K562 (cell line): ENCODE results near the gene IQCN. TPM values are rescaled to one million over a fixed set of nuclear protein-coding genes. Genes with fewer than 3 reads are reported as not detected.

Source experiments
- BACH1 ChIP-seq: fragments of 200-800 bp; sonication (Bioruptor generic); IDR thresholded peaks from 2 replicates; pipeline ENCODE4 v1.6.1; 2016; ENCODE audit warnings: missing genetic modification characterization, missing compliant biosample characterization
- CBX5 ChIP-seq: IDR thresholded peaks from 2 replicates; pipeline ENCODE4 v1.6.1; 2014; ENCODE audit warnings: low read depth, borderline replicate concordance
- CREM ChIP-seq: IDR thresholded peaks from 2 replicates; pipeline ENCODE4 v1.6.1; 2014; ENCODE audit warnings: antibody characterized with exemption, low read depth
- CSDE1 ChIP-seq, 2 experiments: fragments of 450-650 bp; IDR thresholded peaks; 2 replicates each; pipeline ENCODE4 v1.6.1; 2016; ENCODE audit warnings: mild to moderate bottlenecking in 1 of 2
- DACH1 ChIP-seq: fragments of 450-650 bp; IDR thresholded peaks from 2 replicates; pipeline ENCODE4 v1.6.1; 2018; ENCODE audit not compliant: partially characterized antibody
- FOXO4 ChIP-seq: fragments of 450-650 bp; formaldehyde crosslinking; IDR thresholded peaks from 2 replicates; pipeline ENCODE4 v1.4.0; 2020; ENCODE audit warnings: mild to moderate bottlenecking, moderate library complexity
- HDAC2 ChIP-seq: fragments of 450-650 bp; IDR thresholded peaks from 2 replicates; pipeline ENCODE4 v1.6.1; 2016; ENCODE audit warnings: mild to moderate bottlenecking
- HLTF ChIP-seq: fragments of 450-650 bp; IDR thresholded peaks from 2 replicates; pipeline ENCODE4 v1.6.1; 2016
- LEF1 ChIP-seq: fragments of 450-650 bp; IDR thresholded peaks from 2 replicates; pipeline ENCODE4 v1.6.1; 2016; ENCODE audit warnings: mild to moderate bottlenecking
- MECOM ChIP-seq: fragments of 250-450 bp; sonication (Bioruptor Pico); IDR thresholded peaks from 2 replicates; pipeline ENCODE4 v1.8.0; 2022; ENCODE audit warnings: inconsistent platforms
- MIER1 ChIP-seq: fragments of 450-650 bp; IDR thresholded peaks from 2 replicates; pipeline ENCODE4 v1.6.1; 2016; ENCODE audit warnings: antibody characterized with exemption, mild to moderate bottlenecking, low read depth
- MNT ChIP-seq, 2 experiments: fragments of 450-650 bp; conservative IDR thresholded peaks; 2 replicates each; pipeline ENCODE4 v1.6.1; 2017; ENCODE audit warnings: mild to moderate bottlenecking in 2 of 2, moderate library complexity in 2 of 2
- MXI1 ChIP-seq: IDR thresholded peaks from 2 replicates; pipeline ENCODE4 v1.6.1; 2011; ENCODE audit warnings: low read depth, mild to moderate bottlenecking, improper control_type of control experiment, low read length
- NFIX ChIP-seq: fragments of 250-450 bp; sonication (Bioruptor Pico); IDR thresholded peaks from 2 replicates; pipeline ENCODE4 v1.4.0; 2020; ENCODE audit warnings: low read depth, mild to moderate bottlenecking, moderate library complexity
- SMAD1 ChIP-seq: fragments of 150-350 bp; IDR thresholded peaks from 2 replicates; pipeline ENCODE4 v1.6.1; 2014; ENCODE audit warnings: low read length, low read depth; ENCODE audit not compliant: partially characterized antibody
- SRSF3 ChIP-seq: fragments of 200-400 bp; formaldehyde crosslinking; IDR thresholded peaks from 2 replicates; pipeline ENCODE4 v1.6.1; 2016; ENCODE audit warnings: mild to moderate bottlenecking, low read length, moderate library complexity; ENCODE audit not compliant: insufficient read depth
- TRIM28 ChIP-seq: fragments of 450-650 bp; IDR thresholded peaks from 2 replicates; pipeline ENCODE4 v1.6.1; 2017
- YY1 ChIP-seq, 3 experiments: IDR thresholded peaks; 2 replicates each; pipeline ENCODE4 v1.6.1; 2011; ENCODE audit warnings: low read length in 2 of 3, mild to moderate bottlenecking in 2 of 3, moderate library complexity in 2 of 3, borderline replicate concordance in 1 of 3, control low read depth in 1 of 3, low read depth in 1 of 3; ENCODE audit not compliant: insufficient read depth in 3 of 3, insufficient replicate concordance in 2 of 3, control insufficient read depth in 1 of 3, insufficient read length in 1 of 3; ENCODE audit errors: extremely low read depth in 1 of 3
- ZEB2 ChIP-seq: fragments of 450-650 bp; IDR thresholded peaks from 2 replicates; pipeline ENCODE4 v1.6.1; 2016
- ZFP30 ChIP-seq: fragments of 250-450 bp; sonication (Bioruptor Pico); IDR thresholded peaks from 2 replicates; pipeline ENCODE4 v1.8.0; 2022; ENCODE audit warnings: moderate library complexity, mild to moderate bottlenecking, inconsistent platforms, borderline replicate concordance
- ZNF217 ChIP-seq: sonication (generic); formaldehyde crosslinking; IDR thresholded peaks from 2 replicates; pipeline ENCODE4 v1.8.0; 2022; ENCODE audit warnings: mild to moderate bottlenecking, missing genetic modification reagents
- polyA plus RNA-seq, 8 experiments: library from polyadenylated mRNA; depleted of rRNA in 4 of 8; stranded (reverse) in 5 of 8; unstranded in 3 of 8; fragments of >200 nt; fragmentation: Nextera tagmentation in 2 of 8; fragmentation: Illumina TruSeq in 1 of 8; extraction: Ambion mirVana in 2 of 8; extraction: Trizol in 1 of 8; gene quantifications; 2 replicates each; pipeline versions ENCODE4 v1.2.1 to v1.2.3, GENCODE V29; 2011 to 2014; ENCODE audit warnings: inconsistent platforms in 1 of 8, missing spikeins in 1 of 8
- total RNA-seq, 7 experiments: library from RNA; depleted of rRNA in 6 of 7; stranded (reverse); fragments of >200 nt in 6 of 7; fragmentation: Illumina TruSeq in 2 of 7; extraction: Trizol in 2 of 7; gene quantifications; 2 replicates each; pipeline versions ENCODE4 v1.2.1 to v1.2.3, GENCODE V29; 2011 to 2021; ENCODE audit warnings: low replicate concordance in 1 of 7
- TF ChIP-seq, protein P1 (sequence below), 3 experiments: IDR thresholded peaks in 2 of 3; conservative IDR thresholded peaks in 1 of 3; 2 replicates each; pipeline ENCODE4 v1.5.1; 2011 to 2012; ENCODE audit warnings: low read length in 3 of 3, mild to moderate bottlenecking in 3 of 3, control low read depth in 2 of 3, improper control_type of control experiment in 1 of 3, inconsistent platforms in 1 of 3, low read depth in 1 of 3, mixed read lengths in 1 of 3, moderate library complexity in 1 of 3; ENCODE audit not compliant: insufficient read depth in 2 of 3
- TF ChIP-seq, protein P2 (sequence below): fragments of 450-650 bp; IDR thresholded peaks from 2 replicates; pipeline ENCODE4 v1.6.1; 2017; ENCODE audit warnings: antibody characterized with exemption

IQCN gene
- total and polyA plus RNA-seq, 9 of the 15 experiments (the other 6 are each of a cell fraction or from before 2014, with no cell fraction given) = 0.01 to 0.07 (median 0.04) TPM; not detected in 3

DNA sequence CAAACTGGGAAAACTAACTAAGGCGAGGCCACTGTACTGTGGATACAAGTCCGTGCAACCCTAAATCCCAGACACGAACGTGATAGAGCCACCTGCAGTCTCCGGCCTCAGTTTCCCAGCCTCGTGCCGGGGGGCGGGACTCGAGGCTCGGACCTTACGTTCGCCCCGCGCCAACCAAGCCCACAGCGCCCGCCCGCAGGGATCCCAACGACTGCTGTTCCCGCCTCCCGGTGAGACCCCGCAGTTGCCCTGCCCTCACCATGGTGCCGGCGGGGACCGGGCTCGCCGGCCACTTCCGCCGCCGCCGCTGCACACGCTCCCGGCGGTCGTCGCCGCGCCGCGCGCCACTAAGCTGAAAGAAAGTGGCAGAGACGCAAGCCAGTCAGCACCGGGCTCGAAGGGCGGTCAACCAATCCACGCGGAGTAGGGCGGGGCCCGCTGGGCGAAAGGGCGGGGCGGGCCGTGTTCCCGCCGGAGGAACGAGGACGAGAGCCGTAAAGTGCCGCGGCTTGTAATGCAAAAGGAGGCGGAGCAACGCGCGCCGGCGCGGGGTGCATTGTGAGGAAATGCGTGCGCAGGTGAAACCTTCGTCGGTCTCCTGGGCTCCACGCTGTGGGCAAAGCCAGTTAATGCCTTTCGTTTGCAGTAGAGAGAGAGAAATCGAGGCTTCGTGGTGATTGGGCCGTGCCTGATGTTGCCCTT lies 48.7 kb upstream of the IQCN start, which contains the start of gene LSM4 (continued):
- TF ChIP-seq, protein P1, sequence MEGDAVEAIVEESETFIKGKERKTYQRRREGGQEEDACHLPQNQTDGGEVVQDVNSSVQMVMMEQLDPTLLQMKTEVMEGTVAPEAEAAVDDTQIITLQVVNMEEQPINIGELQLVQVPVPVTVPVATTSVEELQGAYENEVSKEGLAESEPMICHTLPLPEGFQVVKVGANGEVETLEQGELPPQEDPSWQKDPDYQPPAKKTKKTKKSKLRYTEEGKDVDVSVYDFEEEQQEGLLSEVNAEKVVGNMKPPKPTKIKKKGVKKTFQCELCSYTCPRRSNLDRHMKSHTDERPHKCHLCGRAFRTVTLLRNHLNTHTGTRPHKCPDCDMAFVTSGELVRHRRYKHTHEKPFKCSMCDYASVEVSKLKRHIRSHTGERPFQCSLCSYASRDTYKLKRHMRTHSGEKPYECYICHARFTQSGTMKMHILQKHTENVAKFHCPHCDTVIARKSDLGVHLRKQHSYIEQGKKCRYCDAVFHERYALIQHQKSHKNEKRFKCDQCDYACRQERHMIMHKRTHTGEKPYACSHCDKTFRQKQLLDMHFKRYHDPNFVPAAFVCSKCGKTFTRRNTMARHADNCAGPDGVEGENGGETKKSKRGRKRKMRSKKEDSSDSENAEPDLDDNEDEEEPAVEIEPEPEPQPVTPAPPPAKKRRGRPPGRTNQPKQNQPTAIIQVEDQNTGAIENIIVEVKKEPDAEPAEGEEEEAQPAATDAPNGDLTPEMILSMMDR (IDR thresholded peaks at IDR 0.05 in 2 of 3, conservative IDR thresholded peaks at IDR 0.05 in 1 of 3; ENCODE audit: insufficient read depth in 2 of 3, low read depth in 1 of 3, low read length in 3 of 3) = peak; percentile 42 to 69 (median 63); a peak in 4 of 6 replicates
- TF ChIP-seq ZNF217 (CRISPR knock-in tag) (no peak), MECOM (CRISPR knock-in tag) (no peak), SMAD1 (no peak), NFIX (CRISPR knock-in tag) (no peak), SRSF3 (no peak), LEF1 (no peak), HDAC2 (no peak), CSDE1 (IDR thresholded peaks at IDR 0.05) (no peak), CBX5 (no peak), FOXO4 (CRISPR knock-in tag) (no peak), DACH1 (no peak), CREM (peak; percentile 84), MNT (conservative IDR thresholded peaks at IDR 0.05) (peak; percentile 71 to 89), BACH1 (no peak), MXI1 (no peak), HLTF (no peak), MIER1 (no peak), ZEB2 (no peak), YY1 (IDR thresholded peaks at IDR 0.05; ENCODE audit: borderline replicate concordance in 1 of 3, control insufficient read depth in 1 of 3, extremely low read depth in 1 of 3, insufficient read depth in 3 of 3, insufficient read length in 1 of 3, insufficient replicate concordance in 2 of 3, low read depth in 1 of 3, low read length in 2 of 3) (peak in 2 of 3 experiments; percentile 78 to 89), ZFP30 (CRISPR knock-in tag) (no peak), TRIM28 (no peak)
- TF ChIP-seq, protein P2, sequence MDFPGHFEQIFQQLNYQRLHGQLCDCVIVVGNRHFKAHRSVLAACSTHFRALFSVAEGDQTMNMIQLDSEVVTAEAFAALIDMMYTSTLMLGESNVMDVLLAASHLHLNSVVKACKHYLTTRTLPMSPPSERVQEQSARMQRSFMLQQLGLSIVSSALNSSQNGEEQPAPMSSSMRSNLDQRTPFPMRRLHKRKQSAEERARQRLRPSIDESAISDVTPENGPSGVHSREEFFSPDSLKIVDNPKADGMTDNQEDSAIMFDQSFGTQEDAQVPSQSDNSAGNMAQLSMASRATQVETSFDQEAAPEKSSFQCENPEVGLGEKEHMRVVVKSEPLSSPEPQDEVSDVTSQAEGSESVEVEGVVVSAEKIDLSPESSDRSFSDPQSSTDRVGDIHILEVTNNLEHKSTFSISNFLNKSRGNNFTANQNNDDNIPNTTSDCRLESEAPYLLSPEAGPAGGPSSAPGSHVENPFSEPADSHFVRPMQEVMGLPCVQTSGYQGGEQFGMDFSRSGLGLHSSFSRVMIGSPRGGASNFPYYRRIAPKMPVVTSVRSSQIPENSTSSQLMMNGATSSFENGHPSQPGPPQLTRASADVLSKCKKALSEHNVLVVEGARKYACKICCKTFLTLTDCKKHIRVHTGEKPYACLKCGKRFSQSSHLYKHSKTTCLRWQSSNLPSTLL = no peak
